Brain microvascular endothelial cell (primary cell): Measurements from ENCODE around the gene SUPT20H.
A peak's percentile ranks its signal among the peaks of the same experiment; 100 is the strongest.

Source experiments
- DNase-seq: peaks from one replicate; pipeline ENCODE4 v3.0.0-alpha.2; 2020
- H3K27ac ChIP-seq: fragments of 250-450 bp; sonication (Bioruptor Pico); 2 replicates; pipeline ENCODE4 v1.5.1; 2020; ENCODE audit warnings: mild to moderate bottlenecking, moderate library complexity
- H3K27me3 ChIP-seq: fragments of 250-450 bp; sonication (Bioruptor Pico); replicated peaks from 2 replicates; pipeline ENCODE4 v1.5.1; 2020; ENCODE audit warnings: mild to moderate bottlenecking
- H3K36me3 ChIP-seq: fragments of 250-450 bp; sonication (Bioruptor Pico); replicated peaks from 2 replicates; pipeline ENCODE4 v1.5.1; 2020; ENCODE audit warnings: mild to moderate bottlenecking
- H3K4me3 ChIP-seq: 2 replicates; pipeline ENCODE4 v1.5.1; 2011; ENCODE audit warnings: low read depth, mild to moderate bottlenecking, control low read depth, low read length, moderate library complexity
- in situ Hi-C: cut with HindIII; loops from 2 replicates; pipeline ENCODE4 v1.10.0; 2017; ENCODE audit warnings: low sequenced_read_pairs, low pct_ligation_motif_present
- TF ChIP-seq, protein P1 (sequence below): IDR thresholded peaks from 2 replicates; pipeline ENCODE4 v1.5.1; 2011; ENCODE audit warnings: low read depth, mild to moderate bottlenecking, moderate library complexity, low read length, control low read depth, inconsistent platforms; ENCODE audit errors: missing control alignments

The SUPT20H gene

DNA sequence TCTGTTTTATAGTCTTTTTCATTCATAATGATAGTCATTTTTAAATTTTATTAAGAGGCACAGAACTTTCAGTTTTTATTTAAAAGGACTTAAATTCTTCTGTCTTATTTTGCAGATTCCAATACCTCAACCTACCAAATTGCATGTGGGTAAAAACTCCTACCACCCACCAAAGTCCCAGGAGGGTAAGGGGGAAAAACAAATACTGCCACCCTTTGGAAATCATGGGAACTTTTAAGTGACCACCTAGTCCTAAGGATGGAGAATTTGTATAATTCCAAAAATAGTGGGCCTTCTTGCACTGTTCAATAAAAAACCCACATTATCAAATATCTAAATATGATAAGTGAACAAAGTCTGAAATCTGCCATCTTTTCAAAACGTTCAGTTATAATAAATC is 9.7 kb downstream of the SUPT20H start:
- H3K27me3 ChIP-seq, result no peaks in the 10 kb centered on the region
- in situ Hi-C loops, result no loop called here
- TF ChIP-seq, protein P1, sequence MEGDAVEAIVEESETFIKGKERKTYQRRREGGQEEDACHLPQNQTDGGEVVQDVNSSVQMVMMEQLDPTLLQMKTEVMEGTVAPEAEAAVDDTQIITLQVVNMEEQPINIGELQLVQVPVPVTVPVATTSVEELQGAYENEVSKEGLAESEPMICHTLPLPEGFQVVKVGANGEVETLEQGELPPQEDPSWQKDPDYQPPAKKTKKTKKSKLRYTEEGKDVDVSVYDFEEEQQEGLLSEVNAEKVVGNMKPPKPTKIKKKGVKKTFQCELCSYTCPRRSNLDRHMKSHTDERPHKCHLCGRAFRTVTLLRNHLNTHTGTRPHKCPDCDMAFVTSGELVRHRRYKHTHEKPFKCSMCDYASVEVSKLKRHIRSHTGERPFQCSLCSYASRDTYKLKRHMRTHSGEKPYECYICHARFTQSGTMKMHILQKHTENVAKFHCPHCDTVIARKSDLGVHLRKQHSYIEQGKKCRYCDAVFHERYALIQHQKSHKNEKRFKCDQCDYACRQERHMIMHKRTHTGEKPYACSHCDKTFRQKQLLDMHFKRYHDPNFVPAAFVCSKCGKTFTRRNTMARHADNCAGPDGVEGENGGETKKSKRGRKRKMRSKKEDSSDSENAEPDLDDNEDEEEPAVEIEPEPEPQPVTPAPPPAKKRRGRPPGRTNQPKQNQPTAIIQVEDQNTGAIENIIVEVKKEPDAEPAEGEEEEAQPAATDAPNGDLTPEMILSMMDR, result peak; percentile 29
- H3K4me3 ChIP-seq, result no peak overlapping the region
- no peak for DNase-seq
- no peak overlapping the region for H3K27ac ChIP-seq
- H3K36me3 ChIP-seq, result peaks cover 24% of the 10 kb centered on the region

GRCh38 chr13:37047846-37048245 is 11.6 kb downstream of the SUPT20H start:
- no peak for DNase-seq
- peaks cover 36% of the 10 kb centered on the region for H3K36me3 ChIP-seq
- TF ChIP-seq, protein P1, result no peak

GRCh38 chr13:37047032-37047431 is 12.5 kb downstream of the SUPT20H start:
- TF ChIP-seq, protein P1, result no peak
- Histone ChIP-seq H3K27me3 (no peaks in the 10 kb centered on the region), H3K36me3 (peaks cover 43% of the 10 kb centered on the region), H3K4me3 (no peak overlapping the region), H3K27ac (no peak overlapping the region)
- in situ Hi-C loops, result no loop called here
- DNase-seq, result no peak

More at GRCh38 chr13:37047846-37048245, 11.6 kb downstream of the SUPT20H start:
- in situ Hi-C loops, result no loop called here
- Histone ChIP-seq H3K4me3 (no peak overlapping the region), H3K27me3 (no peaks in the 10 kb centered on the region), H3K27ac (no peak overlapping the region)

- in situ Hi-C loops, result no loop called here
- TF ChIP-seq, protein P1, result no peak
- no peaks in the 10 kb centered on the region for H3K27me3 ChIP-seq
- H3K36me3 ChIP-seq, result peaks cover 49% of the 10 kb centered on the region
- no peak overlapping the region for H3K27ac ChIP-seq
- H3K4me3 ChIP-seq, result no peak overlapping the region
- DNase-seq, result no peak
Observed at GRCh38 chr13:37046062-37046461, 13.4 kb downstream of the SUPT20H start.

DNA sequence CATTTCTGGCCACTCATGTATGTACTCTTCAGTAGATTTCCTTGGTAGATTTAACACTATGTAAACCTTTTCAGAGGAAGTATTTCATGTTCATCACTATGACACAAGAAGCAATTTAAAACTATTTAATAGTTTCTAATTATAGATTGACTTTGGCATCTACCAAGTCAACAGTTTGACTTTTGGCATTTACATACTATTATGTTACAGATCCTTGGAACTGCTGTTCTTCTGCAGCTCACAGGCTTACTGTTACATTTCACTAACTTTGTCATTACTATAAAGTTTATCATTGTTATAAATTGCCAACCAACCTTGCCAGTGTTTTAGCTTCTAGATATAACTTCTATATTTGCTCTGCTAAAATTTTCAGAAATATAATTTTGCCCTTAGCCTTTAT is 18.7 kb downstream of the SUPT20H start:
- H3K4me3 ChIP-seq, result no peak overlapping the region
- DNase-seq, result no peak
- H3K36me3 ChIP-seq, result peaks cover 63% of the 10 kb centered on the region
- no peaks in the 10 kb centered on the region for H3K27me3 ChIP-seq
- in situ Hi-C loops, result no loop called here
- no peak overlapping the region for H3K27ac ChIP-seq
- TF ChIP-seq, protein P1, result no peak

- in situ Hi-C loops, result no loop called here
- no peak for DNase-seq
- no peaks in the 10 kb centered on the region for H3K27me3 ChIP-seq
- H3K4me3 ChIP-seq, result no peak overlapping the region
- H3K27ac ChIP-seq, result no peak overlapping the region
- TF ChIP-seq, protein P1, result no peak
- H3K36me3 ChIP-seq, result peaks cover 63% of the 10 kb centered on the region
Observed at GRCh38 chr13:37039896-37040295, 19.6 kb downstream of the SUPT20H start.
